GM21381 (cell line): ENCODE data around the gene HSPG2.
"Not testable (repeated sequence)": the region's sequence is repeated elsewhere in the genome, so short reads cannot be mapped to it uniquely, and the experiment has no call there.

Experiments
- ATAC-seq: cut with Tn5 transposase; IDR thresholded peaks from one replicate; pipeline ENCODE4 v1.9.1; 2021; ENCODE audit warnings: mild to moderate bottlenecking, moderate library complexity; ENCODE audit not compliant: unreplicated experiment

HSPG2 gene

GRCh38 chr1:21935393-21935804 lies 1.7 kb downstream of the HSPG2 start:
- no peak for ATAC-seq

GRCh38 chr1:21933397-21934248 lies 3.5 kb downstream of the HSPG2 start:
- ATAC-seq, result no peak

- ATAC-seq, result no peak
These were observed 5.0 kb downstream of the HSPG2 start for GRCh38 chr1:21932127-21932526.

- ATAC-seq, result no peak
These were observed 5.7 kb downstream of the HSPG2 start for GRCh38 chr1:21931171-21932093.

GRCh38 chr1:21930629-21931170 lies 6.4 kb downstream of the HSPG2 start:
- ATAC-seq, result no peak

- ATAC-seq, result no peak
These were observed 7.0 kb downstream of the HSPG2 start for GRCh38 chr1:21930080-21930571.

GRCh38 chr1:21927533-21928237 lies 9.4 kb downstream of the HSPG2 start:
- ATAC-seq, result no peak

- no peak for ATAC-seq
These were observed 10.1 kb downstream of the HSPG2 start for GRCh38 chr1:21926814-21927532.

- ATAC-seq, result no peak
These were observed 11.0 kb downstream of the HSPG2 start for GRCh38 chr1:21926065-21926464.

GRCh38 chr1:21925334-21925940 lies 11.7 kb downstream of the HSPG2 start:
- no peak for ATAC-seq

- ATAC-seq, result no peak
These were observed 12.6 kb downstream of the HSPG2 start for GRCh38 chr1:21924503-21925005.

GRCh38 chr1:21922090-21923013 lies 14.8 kb downstream of the HSPG2 start:
- ATAC-seq, result no peak

- ATAC-seq, result no peak
These were observed 15.8 kb downstream of the HSPG2 start for GRCh38 chr1:21921100-21921875.

GRCh38 chr1:21919520-21919919 lies 17.6 kb downstream of the HSPG2 start:
- ATAC-seq, result no peak

- ATAC-seq, result not testable (repeated sequence)
These were observed 19.9 kb downstream of the HSPG2 start for GRCh38 chr1:21917239-21917631.

- ATAC-seq, result no peak
These were observed 20.5 kb downstream of the HSPG2 start for GRCh38 chr1:21916447-21917238.
